A549 (cell line): ENCODE measurements around the gene TRAPPC11. TPM values are rescaled to one million over a fixed set of nuclear protein-coding genes. Genes with fewer than 3 reads are reported as not detected.

Source experiments
- ATAC-seq, 2 experiments: fragments of 200-7000 bp in 1 of 2; fragments of >200 bp in 1 of 2; cut with Nextera tagmentation in 1 of 2; cut with Tn5 transposase in 1 of 2; 3 replicates each; pipeline versions ENCODE4 v1.8.0 to v1.9.1; 2018 to 2020; ENCODE audit warnings: mild to moderate bottlenecking in 1 of 2, moderate library complexity in 1 of 2
- CTCF ChIA-PET: fragments of 300-600 bp; sonication (Branson Sonifier 250); formaldehyde crosslinking; extraction: SDS; loops from one replicate; lab custom pipeline; 2021; ENCODE audit warnings: antibody characterized with exemption, inconsistent platforms; lab: Yijun Ruan, JAX
- POLR2A ChIA-PET: fragments of 350-600 bp; formaldehyde crosslinking; extraction: SDS; loops from one replicate; lab custom pipeline; 2021; ENCODE audit warnings: antibody characterized with exemption, inconsistent platforms; lab: Yijun Ruan, JAX
- DNase-seq, 2 experiments: peaks; one replicate each; pipeline versions ENCODE4 v3.0.0 to v3.0.0-alpha.2; 2011 to 2016; ENCODE audit warnings: low read depth in 1 of 2, low spot score in 1 of 2
- FAIRE-seq: peaks from 2 replicates; lab custom pipeline; 2011; peaks lifted over from hg19 to GRCh38; lab: Jason Lieb, UNC
- H3K27ac ChIP-seq, 2 experiments: fragments of >200 bp; sonication (Bioruptor Twin); formaldehyde crosslinking; 3 replicates each; pipeline ENCODE4 v1.5.1; 2016 to 2017
- H3K4me1 ChIP-seq: fragments of >200 bp; sonication (Bioruptor Twin); formaldehyde crosslinking; 3 replicates; pipeline ENCODE4 v1.6.1; 2016
- H3K4me2 ChIP-seq: fragments of >200 bp; sonication (Bioruptor Twin); formaldehyde crosslinking; 3 replicates; pipeline ENCODE4 v1.6.1; 2016
- H3K4me3 ChIP-seq: fragments of >200 bp; sonication (Bioruptor Twin); formaldehyde crosslinking; 3 replicates; pipeline ENCODE4 v1.5.1; 2016
- H3K9me3 ChIP-seq: fragments of >200 bp; sonication (Bioruptor Twin); formaldehyde crosslinking; 3 replicates; pipeline ENCODE4 v1.6.1; 2016
- CHD2 ChIP-seq: fragments of 150-350 bp; IDR thresholded peaks from 2 replicates; pipeline ENCODE4 v1.6.1; 2014; ENCODE audit warnings: low read length; ENCODE audit not compliant: partially characterized antibody
- CHD4 ChIP-seq: fragments of 200-600 bp; sonication (generic); IDR thresholded peaks from 2 replicates; pipeline ENCODE4 v1.6.1; 2016; ENCODE audit warnings: antibody characterized with exemption, mild to moderate bottlenecking, borderline replicate concordance
- EHF ChIP-seq: fragments of 250-450 bp; sonication (Bioruptor Pico); IDR thresholded peaks from 2 replicates; pipeline ENCODE4 v1.5.0; 2020; ENCODE audit warnings: mild to moderate bottlenecking
- EHMT2 ChIP-seq: fragments of 200-600 bp; sonication (generic); IDR thresholded peaks from 2 replicates; pipeline ENCODE4 v1.6.1; 2016; ENCODE audit warnings: antibody characterized with exemption, low read depth, mild to moderate bottlenecking, moderate library complexity
- ESRRA ChIP-seq: fragments of 150-350 bp; IDR thresholded peaks from 2 replicates; pipeline ENCODE4 v1.6.1; 2014; ENCODE audit warnings: mild to moderate bottlenecking, low read length, borderline replicate concordance
- FOSB ChIP-seq: fragments of 250-450 bp; sonication (Bioruptor Pico); IDR thresholded peaks from 2 replicates; pipeline ENCODE4 v1.5.0; 2020; ENCODE audit warnings: mild to moderate bottlenecking, moderate library complexity
- FOSL2 ChIP-seq, 2 experiments: fragments of 450-650 bp in 1 of 2; fragments of >200 bp in 1 of 2; sonication (Bioruptor Twin) in 1 of 2; formaldehyde crosslinking; IDR thresholded peaks; 2 replicates each; pipeline versions ENCODE4 v1.5.0 to v1.6.1; 2016 to 2020; ENCODE audit warnings: mild to moderate bottlenecking in 1 of 2, moderate library complexity in 1 of 2
- FOXS1 ChIP-seq: fragments of 250-450 bp; sonication (Bioruptor Pico); IDR thresholded peaks from 2 replicates; pipeline ENCODE4 v1.5.0; 2020; ENCODE audit warnings: mild to moderate bottlenecking, moderate library complexity
- GATA3 ChIP-seq: IDR thresholded peaks from 2 replicates; pipeline ENCODE4 v1.6.1; 2012; ENCODE audit warnings: borderline replicate concordance
- HDAC2 ChIP-seq: fragments of 200-600 bp; sonication (generic); IDR thresholded peaks from 2 replicates; pipeline ENCODE4 v1.6.1; 2016
- HOXB13 ChIP-seq: fragments of 250-450 bp; sonication (Bioruptor Pico); IDR thresholded peaks from 2 replicates; pipeline ENCODE4 v1.5.0; 2020; ENCODE audit warnings: low read depth, mild to moderate bottlenecking, moderate library complexity
- JUN ChIP-seq, 2 experiments: fragments of >200 bp; sonication (Bioruptor Twin); formaldehyde crosslinking; IDR thresholded peaks; 2 replicates in 1 of 2; 3 replicates in 1 of 2; pipeline ENCODE4 v1.6.1; 2016 to 2017
- JUNB ChIP-seq: fragments of >200 bp; sonication (Bioruptor Twin); formaldehyde crosslinking; IDR thresholded peaks from 2 replicates; pipeline ENCODE4 v1.6.1; 2016
- MAX ChIP-seq: IDR thresholded peaks from 2 replicates; pipeline ENCODE4 v1.6.1; 2012
- NPAS2 ChIP-seq: fragments of 250-450 bp; sonication (Bioruptor Pico); IDR thresholded peaks from 2 replicates; pipeline ENCODE4 v1.8.0; 2022; ENCODE audit warnings: mild to moderate bottlenecking, moderate library complexity, borderline replicate concordance
- PHF8 ChIP-seq: fragments of 200-600 bp; sonication (generic); IDR thresholded peaks from 2 replicates; pipeline ENCODE4 v1.6.1; 2016; ENCODE audit warnings: low read depth, mild to moderate bottlenecking, antibody characterized with exemption, moderate library complexity, borderline replicate concordance
- POLR2A ChIP-seq: IDR thresholded peaks from 2 replicates; pipeline ENCODE4 v1.6.1; 2012; ENCODE audit warnings: mild to moderate bottlenecking, low read length
- RAD21 ChIP-seq, 2 experiments: fragments of >200 bp in 1 of 2; sonication (Bioruptor Twin) in 1 of 2; formaldehyde crosslinking in 1 of 2; IDR thresholded peaks in 1 of 2; conservative IDR thresholded peaks in 1 of 2; 2 replicates in 1 of 2; 3 replicates in 1 of 2; pipeline ENCODE4 v1.6.1; 2012 to 2018; ENCODE audit warnings: inconsistent platforms in 1 of 2
- RCOR1 ChIP-seq: fragments of 150-350 bp; IDR thresholded peaks from 2 replicates; pipeline ENCODE4 v1.6.1; 2014; ENCODE audit warnings: antibody characterized with exemption, low read length, low read depth
- RNF2 ChIP-seq: fragments of 200-600 bp; sonication (generic); IDR thresholded peaks from 2 replicates; pipeline ENCODE4 v1.6.1; 2016; ENCODE audit warnings: low read depth, mild to moderate bottlenecking, antibody characterized with exemption, moderate library complexity, borderline replicate concordance
- TFCP2L1 ChIP-seq: fragments of 250-450 bp; sonication (Bioruptor Pico); IDR thresholded peaks from 2 replicates; pipeline ENCODE4 v1.5.0; 2021; ENCODE audit warnings: mild to moderate bottlenecking
- TP53 ChIP-seq: fragments of 250-450 bp; sonication (Bioruptor Pico); IDR thresholded peaks from 2 replicates; pipeline ENCODE4 v1.5.0; 2021; ENCODE audit warnings: mild to moderate bottlenecking, moderate library complexity
- ZC3H11A ChIP-seq: fragments of 450-650 bp; IDR thresholded peaks from 2 replicates; pipeline ENCODE4 v1.6.1; 2014; ENCODE audit warnings: antibody characterized with exemption, mild to moderate bottlenecking
- WGBS: methylation state at CpG from one replicate; pipeline ENCODE4 v1.1.6; 2017; ENCODE audit errors: missing lambda C conversion rate; 5-methylcytosine and 5-hydroxymethylcytosine counted together
- polyA plus RNA-seq, 4 experiments: library from polyadenylated mRNA; depleted of rRNA in 3 of 4; stranded (reverse); fragments of >200 nt; fragmentation: RNase III in 1 of 4; extraction: RNeasy Plus Mini Kit Qiagen cat#74134 plus additional on column Dnase treatment in 1 of 4; gene quantifications; 2 replicates in 3 of 4; 3 replicates in 1 of 4; pipeline ENCODE4 v1.2.3, GENCODE V29; 2011 to 2017
- small RNA-seq, 6 experiments: library from RNA; depleted of rRNA; stranded (forward); fragments of <200 nt; gene quantifications; one replicate each; pipeline ENCODE3, GENCODE V24; 2012
- TF ChIP-seq, protein P1 (sequence below): IDR thresholded peaks from 2 replicates; pipeline ENCODE4 v1.6.1; 2012
- TF ChIP-seq, protein P2 (sequence below): fragments of >200 bp; sonication (Bioruptor Twin); formaldehyde crosslinking; IDR thresholded peaks from 3 replicates; pipeline ENCODE4 v1.6.1; 2016

The TRAPPC11 gene
- polyA plus RNA-seq, 2 of the 4 experiments (the other 2 are of a cell fraction) = 10.8 to 39.8 TPM

DNA sequence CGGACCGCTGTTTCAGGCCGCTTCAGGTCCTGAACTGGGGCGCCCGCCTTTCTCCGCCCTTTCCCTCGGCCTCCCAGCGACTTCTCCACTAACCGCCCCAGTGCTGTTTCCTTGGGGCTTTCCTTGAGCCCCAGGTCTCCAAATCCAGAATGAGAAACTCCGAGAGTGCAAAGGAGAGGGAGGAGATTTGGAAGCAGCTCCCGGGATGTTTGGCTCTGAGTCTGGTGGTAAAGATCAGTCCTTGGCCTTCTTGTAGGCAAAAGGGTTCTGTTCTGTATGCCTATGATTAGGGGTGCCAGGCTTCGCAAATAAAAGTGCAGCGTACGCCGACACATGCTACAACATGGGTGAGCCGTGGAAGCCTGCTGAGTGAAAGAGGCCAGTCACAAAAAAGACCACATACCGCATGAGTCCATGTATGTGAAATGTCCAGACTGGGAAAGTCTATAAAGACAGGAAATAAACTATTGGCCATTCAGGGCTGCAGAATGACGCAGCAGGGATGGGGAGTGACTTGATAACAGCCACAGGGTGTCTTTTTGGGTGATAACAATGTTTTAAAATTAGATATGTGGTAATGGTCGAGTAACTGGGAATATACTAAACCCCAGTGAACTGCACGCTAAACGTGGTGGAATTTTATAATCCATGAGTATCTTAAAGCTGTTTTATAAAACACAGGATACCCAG lies 99.8 kb downstream of the TRAPPC11 start:
- Histone ChIP-seq H3K4me2 (no peak overlapping the region), H3K9me3 (no peaks in the 10 kb centered on the region), H3K4me1 (peaks cover 6% of the 10 kb centered on the region; the same call in 1 of the 3 replicates), H3K4me3 (no peak overlapping the region), H3K27ac (no peak overlapping the region)
- TF ChIP-seq JUN (IDR thresholded peaks at IDR 0.05) (no peak), CHD4 (no peak), FOSB (no peak), PHF8 (no peak), TP53 (no peak)
- TF ChIP-seq, protein P1, sequence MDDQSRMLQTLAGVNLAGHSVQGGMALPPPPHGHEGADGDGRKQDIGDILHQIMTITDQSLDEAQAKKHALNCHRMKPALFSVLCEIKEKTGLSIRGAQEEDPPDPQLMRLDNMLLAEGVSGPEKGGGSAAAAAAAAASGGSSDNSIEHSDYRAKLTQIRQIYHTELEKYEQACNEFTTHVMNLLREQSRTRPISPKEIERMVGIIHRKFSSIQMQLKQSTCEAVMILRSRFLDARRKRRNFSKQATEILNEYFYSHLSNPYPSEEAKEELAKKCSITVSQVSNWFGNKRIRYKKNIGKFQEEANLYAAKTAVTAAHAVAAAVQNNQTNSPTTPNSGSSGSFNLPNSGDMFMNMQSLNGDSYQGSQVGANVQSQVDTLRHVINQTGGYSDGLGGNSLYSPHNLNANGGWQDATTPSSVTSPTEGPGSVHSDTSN = no peak
- TF ChIP-seq, protein P2, sequence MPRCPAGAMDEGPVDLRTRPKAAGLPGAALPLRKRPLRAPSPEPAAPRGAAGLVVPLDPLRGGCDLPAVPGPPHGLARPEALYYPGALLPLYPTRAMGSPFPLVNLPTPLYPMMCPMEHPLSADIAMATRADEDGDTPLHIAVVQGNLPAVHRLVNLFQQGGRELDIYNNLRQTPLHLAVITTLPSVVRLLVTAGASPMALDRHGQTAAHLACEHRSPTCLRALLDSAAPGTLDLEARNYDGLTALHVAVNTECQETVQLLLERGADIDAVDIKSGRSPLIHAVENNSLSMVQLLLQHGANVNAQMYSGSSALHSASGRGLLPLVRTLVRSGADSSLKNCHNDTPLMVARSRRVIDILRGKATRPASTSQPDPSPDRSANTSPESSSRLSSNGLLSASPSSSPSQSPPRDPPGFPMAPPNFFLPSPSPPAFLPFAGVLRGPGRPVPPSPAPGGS = no peak
- FAIRE-seq (no peak), ATAC-seq (no peak), DNase-seq (no peak)
- ChIA-PET POLR2A (no interaction called here), CTCF (no interaction called here)
- 88% methylated on average over 21 of the region's 21 CpGs for WGBS

DNA sequence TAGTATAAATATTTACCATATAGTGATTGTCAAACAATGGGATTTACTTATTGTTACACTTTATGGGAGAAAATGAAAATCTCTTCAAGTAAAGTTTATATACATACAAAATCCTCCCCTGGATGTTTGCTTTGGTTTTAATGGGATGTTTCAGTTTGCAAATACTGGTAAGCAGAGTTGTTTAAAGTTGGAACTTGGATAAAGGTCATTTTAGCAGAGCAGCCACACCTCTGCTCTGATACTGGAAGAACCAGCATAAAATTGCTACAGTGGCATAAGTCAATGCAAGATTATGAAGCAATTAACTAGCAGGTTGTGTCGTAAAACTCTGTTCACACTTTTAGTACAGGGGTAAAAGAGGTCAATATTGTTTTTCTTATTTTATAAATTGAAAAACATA lies 101.2 kb downstream of the TRAPPC11 start:
- no peak overlapping the region for H3K27ac ChIP-seq
- DNase-seq = peak in 1 of 2 experiments; percentile 19
- TF ChIP-seq CHD2 (no peak), EHMT2 (no peak), RAD21 (conservative IDR thresholded peaks at IDR 0.05 in 1 of 2, IDR thresholded peaks at IDR 0.05 in 1 of 2) (no peak), GATA3 (no peak), NPAS2 (no peak), ZC3H11A (no peak), MAX (no peak), POLR2A (no peak), RCOR1 (no peak), PHF8 (no peak), RNF2 (no peak), JUNB (no peak), ESRRA (no peak), FOSL2 (IDR thresholded peaks at IDR 0.05) (no peak), FOSL2 (CRISPR knock-in tag; IDR thresholded peaks at IDR 0.05) (no peak), FOXS1 (CRISPR knock-in tag) (no peak), TFCP2L1 (CRISPR knock-in tag) (no peak), EHF (CRISPR knock-in tag) (no peak), HOXB13 (no peak), HDAC2 (no peak)
- TF ChIP-seq, protein P1 = no peak
- CTCF ChIA-PET = no interaction called here
- H3K9me3 ChIP-seq = no peaks in the 10 kb centered on the region
- H3K4me1 ChIP-seq = peaks cover 6% of the 10 kb centered on the region; the same call in 1 of the 3 replicates
- FAIRE-seq = no peak
- no peak overlapping the region for H3K4me3 ChIP-seq
- 4% methylated on average over 1 of the region's 1 CpG for WGBS
- H3K4me2 ChIP-seq = 0 out of 3 replicates have a peak overlapping the region, but pooled peaks have one; percentile 6
- ATAC-seq = peak in 1 of 2 experiments; percentile 44; a peak in 1 of 6 replicates
- POLR2A ChIA-PET = no interaction called here

Small RNAs within 50 kb of the gene (small RNA-seq; reads per million reads assigned to genes)
- gene RNU6-1053P (0 reads per million in 6 experiments), gene RNU6-335P (0 reads per million in 6 experiments), gene RNU6-479P (0 to 10.7 (median 0) reads per million in 6 experiments)

Other genes starting within 250 kb of the TRAPPC11 start
- 10.2 and 12.4 TPM in 2 replicates for gene CDKN2AIP, start 214.7 kb upstream of the TRAPPC11 start, polyA plus RNA-seq (2011; rRNA removed)
- 8.9 to 9.6 TPM (median 9.1 TPM) in 3 replicates for gene CDKN2AIP, start 214.7 kb upstream of the TRAPPC11 start, polyA plus RNA-seq (2017; fragmentation: RNase III; extraction: RNeasy Plus Mini Kit Qiagen cat#74134 plus additional on column Dnase treatment)
- gene ING2, start 154.2 kb upstream of the TRAPPC11 start, polyA plus RNA-seq (2011; rRNA removed) = 9.9 and 16.9 TPM in 2 replicates
- gene ING2, start 154.2 kb upstream of the TRAPPC11 start, polyA plus RNA-seq (2017; fragmentation: RNase III; extraction: RNeasy Plus Mini Kit Qiagen cat#74134 plus additional on column Dnase treatment) = 13.6 to 16.4 TPM (median 14.8 TPM) in 3 replicates
- gene RWDD4, start 108 bp upstream of the TRAPPC11 start, polyA plus RNA-seq (2011; rRNA removed) = 14.8 and 20.4 TPM in 2 replicates
- 18.7 to 20.1 TPM (median 20.1 TPM) in 3 replicates for gene RWDD4, start 108 bp upstream of the TRAPPC11 start, polyA plus RNA-seq (2017; fragmentation: RNase III; extraction: RNeasy Plus Mini Kit Qiagen cat#74134 plus additional on column Dnase treatment)
- 5.2 and 7.0 TPM in 2 replicates for gene STOX2, start 246.0 kb downstream of the TRAPPC11 start, polyA plus RNA-seq (2011; rRNA removed)
- gene STOX2, start 246.0 kb downstream of the TRAPPC11 start, polyA plus RNA-seq (2017; fragmentation: RNase III; extraction: RNeasy Plus Mini Kit Qiagen cat#74134 plus additional on column Dnase treatment) = 2.2 to 2.7 TPM (median 2.5 TPM) in 3 replicates